MV-4-11 (cell line): Measurements from ENCODE around the gene TMPRSS11D.

ENCODE experiments used
- DNase-seq: peaks from one replicate; lab custom pipeline; 2025; lab: John Stamatoyannopoulos, UW

TMPRSS11D gene

DNA sequence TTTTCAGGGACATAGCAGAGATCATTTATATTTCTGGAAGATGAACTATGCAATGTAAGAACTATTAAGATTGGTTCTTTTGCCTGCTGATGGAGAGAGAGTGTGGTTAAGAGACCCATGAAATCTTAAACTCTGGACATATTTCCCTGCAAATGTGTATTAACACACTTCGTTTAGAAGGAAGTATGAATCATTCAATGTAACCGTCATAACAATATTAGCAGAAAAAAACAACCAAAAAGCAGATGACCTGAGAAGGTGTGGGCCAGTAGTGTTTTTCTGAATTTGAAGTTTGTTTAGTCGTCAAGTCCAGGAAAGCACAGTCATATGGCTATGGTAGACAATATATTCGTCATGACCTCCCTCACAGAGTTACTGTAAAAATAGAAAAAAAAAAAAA lies 2.5 kb upstream of the TMPRSS11D start:
- DNase-seq, result peak; percentile 37

DNA sequence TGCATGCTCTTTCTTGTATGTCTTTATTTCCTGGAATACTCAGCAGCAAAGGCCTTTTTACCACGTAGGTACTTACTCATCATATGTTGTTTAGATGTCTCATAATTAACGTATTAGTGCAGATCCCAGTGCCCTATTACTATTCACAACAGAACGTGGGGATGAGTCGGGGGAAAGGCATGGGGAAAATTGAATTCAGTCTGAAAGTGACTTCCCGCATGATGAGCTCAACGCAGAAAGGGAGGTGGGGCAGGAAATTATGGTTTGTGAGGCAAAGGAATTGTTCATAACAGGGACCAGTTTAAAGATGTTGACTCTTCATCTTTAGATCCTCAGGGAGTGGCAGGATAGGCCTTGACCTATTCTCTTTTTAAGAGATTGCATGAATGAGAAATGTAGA lies 2.0 kb upstream of the TMPRSS11D start:
- DNase-seq, result no peak

DNA sequence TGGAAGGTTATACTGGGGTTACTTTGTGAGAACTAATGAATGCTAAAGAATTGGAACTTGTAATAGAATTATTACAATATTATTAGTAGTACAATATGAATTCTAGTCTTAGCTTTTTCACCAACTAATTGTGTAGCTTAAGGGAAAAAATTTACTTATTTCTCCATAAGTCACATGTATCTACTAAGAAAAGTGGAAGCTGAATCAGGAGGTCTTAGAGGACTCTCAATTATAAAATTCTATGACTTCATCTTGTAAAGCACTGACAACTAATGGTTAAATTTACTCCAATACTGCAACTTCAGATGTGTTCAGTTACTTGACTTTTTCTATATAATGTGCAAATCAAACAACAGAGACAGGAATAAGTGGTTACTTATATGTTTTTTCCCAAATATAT lies 899 bp upstream of the TMPRSS11D start:
- no peak for DNase-seq

DNA sequence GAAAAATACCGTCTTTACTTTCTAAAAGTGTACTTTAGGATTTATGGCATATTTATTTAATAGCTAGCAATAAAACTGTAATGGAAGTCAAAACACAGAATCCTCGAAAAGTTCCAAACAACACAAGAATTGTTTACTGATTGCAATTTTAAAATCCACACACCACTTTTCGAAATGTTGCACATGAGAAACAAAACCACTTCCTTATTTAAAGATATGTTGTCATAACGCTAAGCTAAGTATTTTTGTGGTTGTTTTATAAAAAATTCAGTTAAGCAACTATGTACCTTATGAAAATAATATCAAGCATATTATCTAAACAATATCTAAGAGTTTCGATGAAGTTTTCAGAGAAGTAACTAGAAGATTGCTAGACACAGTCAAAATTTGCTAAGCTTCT lies 344 bp downstream of the TMPRSS11D start:
- DNase-seq, result peak; percentile 81

DNA sequence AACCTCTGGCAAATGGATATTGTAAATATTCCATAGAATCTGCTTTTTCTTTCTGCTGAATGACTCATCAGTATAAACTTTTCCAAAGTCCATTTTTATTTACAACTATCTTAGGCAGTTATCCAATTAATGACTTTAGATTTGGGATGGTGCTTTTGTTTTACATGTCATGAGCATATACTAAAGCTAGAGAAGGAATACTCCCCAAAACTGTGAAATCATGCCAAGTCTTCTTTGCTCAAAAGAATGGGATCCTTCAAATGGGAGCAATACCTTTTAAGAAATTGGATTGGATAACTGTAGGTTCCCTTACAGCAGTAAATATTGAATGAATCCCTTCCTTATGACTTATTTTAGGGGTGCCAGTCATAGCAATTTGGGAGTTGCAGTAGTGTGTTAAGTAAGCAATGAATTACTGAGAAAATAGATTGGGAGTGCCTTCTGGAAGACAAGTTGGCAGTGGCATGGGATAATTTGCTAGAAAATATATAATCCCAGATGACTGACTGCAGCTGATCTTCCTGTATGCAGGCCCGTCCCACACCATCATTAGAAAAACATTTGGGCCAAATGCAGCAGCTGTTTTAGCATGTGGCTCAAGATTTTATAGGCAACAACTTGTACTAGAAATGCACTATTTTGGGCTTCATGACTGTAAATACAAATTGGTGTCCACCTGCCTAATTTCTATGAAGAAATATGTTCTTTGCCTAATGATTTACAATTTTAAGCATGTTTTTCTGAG lies 2.8 kb downstream of the TMPRSS11D start:
- no peak for DNase-seq

DNA sequence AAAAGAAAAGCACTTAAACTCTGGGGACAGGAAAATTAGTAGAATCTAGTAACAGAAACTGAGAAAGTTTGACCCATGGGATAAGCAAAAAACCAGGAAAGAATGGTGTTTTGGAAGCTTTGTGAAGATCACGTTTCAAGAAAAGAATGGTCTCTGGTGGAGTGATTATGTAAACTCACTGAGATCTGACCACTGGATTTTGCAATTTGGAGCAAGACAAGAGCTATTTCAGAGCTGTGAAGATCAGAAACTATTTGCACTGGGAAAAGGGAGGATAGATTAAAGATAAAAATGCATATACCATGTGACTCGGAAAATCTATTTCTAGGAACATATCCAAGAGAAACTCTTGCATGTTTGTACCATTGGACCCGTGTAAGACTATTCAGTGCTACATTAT lies 4.3 kb downstream of the TMPRSS11D start:
- peak; percentile 60 for DNase-seq

DNA sequence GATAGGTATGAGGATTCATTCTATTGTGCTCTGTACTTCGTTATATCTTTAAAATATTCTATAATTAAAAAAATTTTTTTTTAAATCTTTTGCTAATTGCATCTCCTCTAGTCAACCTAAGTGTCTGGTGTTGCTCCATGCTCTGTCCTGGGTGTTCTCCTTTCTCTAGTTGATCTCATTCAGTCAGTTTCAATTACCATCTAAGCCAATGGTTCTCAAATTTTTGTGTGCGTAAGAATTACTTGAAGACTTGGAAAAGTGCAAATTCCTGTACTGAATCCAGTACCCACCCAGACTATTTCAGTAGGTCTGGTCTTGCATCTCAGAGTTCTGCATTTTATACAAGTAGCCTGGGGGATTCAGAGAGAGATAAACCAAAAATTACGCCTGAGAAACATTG lies 6.7 kb downstream of the TMPRSS11D start:
- no peak for DNase-seq

DNA sequence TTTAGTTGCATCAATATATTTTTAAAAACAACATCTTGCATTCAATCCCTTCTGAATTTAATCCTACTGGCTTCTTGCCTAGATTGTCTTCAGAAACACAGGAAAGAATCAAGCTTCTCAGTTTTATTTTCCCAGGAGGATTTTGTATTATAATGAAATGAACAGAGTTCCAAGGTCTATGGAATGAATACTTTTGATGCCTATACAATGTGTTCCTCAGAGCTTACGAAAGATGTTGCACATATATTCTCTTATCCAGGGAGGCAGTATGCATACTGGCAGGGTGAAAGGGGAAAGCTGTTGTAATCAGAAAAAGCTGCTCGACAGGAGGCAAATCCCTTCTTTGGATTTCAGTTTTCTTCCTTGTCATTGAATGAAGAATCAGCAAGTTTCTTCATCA lies 8.8 kb downstream of the TMPRSS11D start:
- DNase-seq, result no peak

DNA sequence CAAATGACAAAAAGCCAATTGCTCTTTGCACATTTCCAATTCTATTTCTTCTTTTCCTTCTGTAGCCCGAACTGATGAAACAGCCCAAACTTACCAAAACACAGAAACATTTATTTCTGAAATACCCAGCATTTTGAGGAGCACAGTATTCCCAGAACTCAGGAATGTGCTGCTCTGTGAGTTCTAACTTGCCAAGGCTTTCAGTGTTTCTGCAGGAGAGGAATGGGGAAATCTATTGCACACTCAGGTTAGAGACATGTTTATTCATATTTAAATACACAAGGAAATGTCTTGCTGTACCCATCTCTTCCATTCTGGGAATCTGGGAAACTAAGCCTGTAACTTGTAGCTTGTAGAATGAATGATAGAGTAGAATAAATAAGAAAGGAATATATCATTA lies 10.7 kb downstream of the TMPRSS11D start:
- no peak for DNase-seq

DNA sequence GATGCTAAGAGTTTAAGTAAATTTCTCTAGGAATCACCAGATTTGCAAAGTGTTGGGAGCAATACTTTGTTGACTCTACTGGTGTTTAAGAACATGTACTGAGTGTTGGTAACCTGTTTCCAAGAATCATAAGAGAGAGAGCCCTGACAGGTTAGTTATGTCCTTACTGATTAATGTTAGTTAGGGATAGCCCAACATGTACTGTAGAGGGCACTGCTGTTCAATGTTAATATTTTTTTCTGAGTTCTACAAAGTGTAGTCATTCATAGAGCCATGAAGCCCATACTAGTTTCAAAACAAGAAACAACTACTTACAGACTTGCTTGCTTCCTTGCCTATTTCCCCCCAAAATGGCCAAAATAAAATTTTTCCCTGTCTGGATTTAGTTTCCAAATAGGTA lies 11.9 kb downstream of the TMPRSS11D start:
- peak; percentile 36 for DNase-seq

DNA sequence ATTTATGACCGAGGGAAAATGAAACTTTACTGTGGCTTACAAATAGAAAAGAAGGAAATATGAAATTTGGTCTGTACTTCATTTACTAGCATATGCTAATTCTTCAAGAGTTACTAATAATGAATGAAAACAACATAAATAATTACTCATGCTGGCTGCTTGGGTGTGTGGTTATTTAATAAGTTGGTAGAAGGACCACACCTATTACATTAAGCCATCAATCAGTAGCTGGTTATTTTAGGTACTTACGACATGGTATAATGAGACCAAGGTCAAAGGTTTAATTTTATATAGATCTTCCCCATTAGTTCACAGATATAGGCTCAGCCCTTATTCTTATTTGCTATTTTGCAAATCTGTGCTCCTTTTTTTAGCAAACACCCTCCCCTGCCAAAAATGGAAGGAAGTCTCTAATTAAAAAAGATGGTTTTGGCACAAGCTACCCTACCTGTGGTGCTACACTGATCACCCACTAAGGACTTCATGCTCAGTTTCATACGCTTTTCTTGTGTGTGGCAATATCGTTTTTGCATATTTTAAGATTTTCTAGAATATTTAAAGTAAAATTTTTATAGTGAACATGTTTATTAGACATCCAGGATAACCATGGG lies 14.1 kb downstream of the TMPRSS11D start:
- no peak for DNase-seq

DNA sequence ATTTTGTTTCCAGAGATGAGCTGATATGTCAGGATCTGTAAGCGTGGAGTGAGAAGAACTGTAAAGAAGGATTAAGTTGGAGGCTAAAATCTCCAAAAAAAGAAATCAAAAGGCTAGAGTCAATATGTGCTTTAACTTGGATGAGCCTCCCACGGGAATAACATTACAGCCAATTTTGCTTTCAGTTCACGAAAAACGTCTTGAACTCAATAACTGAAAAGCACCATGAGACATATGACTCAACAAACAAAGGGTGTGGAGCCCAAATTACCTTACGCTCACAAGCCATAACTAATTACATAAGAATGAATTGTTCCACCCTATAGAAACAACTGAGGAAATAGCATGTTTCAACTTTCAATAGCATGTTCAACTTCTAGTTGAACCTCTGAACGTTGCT lies 22.3 kb downstream of the TMPRSS11D start:
- DNase-seq, result no peak

DNA sequence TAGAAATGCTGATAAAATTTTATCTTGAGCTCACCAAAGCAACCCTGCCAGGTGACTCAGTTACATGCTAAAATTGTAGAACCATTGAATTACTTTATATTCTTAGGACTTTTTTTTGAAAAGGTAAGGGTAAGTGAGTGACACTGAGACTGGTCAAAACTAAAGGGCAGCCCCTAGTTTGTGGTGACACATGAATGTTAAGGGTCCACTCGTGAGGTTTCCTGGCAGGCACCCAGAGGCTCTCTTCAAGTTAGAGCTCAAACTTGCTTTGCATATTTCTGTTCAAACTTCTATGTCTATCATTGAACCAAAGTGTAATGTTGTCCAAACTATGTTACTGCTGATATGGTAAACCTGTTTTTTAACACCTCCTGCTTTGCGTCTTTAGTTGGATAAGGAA lies 30.5 kb downstream of the TMPRSS11D start:
- no peak for DNase-seq

DNA sequence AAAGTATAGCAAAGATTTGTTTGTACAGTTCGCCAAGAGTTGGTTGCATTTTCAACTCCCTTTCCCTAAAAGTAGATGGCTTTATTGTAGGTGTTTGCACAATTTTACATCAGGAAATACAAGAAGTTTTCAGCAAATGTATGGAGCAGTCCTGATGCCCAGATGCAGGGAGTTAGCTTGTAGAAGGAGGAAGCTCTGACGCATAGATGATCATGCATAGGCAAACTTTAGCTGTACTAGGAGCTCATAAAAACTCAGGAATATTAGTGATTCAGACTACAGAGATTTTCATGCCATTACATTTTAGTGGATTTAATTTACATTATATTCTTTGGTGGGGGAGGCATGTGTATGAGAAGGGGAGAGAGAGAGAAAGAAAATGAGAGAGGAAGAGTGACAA lies 62.9 kb downstream of the TMPRSS11D start:
- no peak for DNase-seq

DNA sequence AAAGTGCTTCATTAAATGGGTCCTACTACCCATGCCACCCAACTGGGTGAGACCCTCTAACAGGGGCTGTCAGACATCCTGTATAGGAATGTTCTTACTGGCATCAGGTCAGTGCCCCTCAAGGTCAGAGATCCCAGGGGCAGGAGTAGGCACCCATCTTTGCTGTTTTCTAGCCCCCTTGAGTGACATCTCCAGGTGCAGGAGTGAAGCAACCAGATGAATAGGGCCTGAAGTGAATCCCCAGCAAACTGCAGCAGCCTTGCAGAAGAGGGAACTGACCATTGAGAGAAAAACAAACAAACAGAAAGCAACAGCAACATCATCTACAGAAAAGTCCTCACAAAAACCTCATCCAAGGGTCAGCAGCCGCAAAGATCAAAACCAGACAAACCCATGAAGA lies 73.8 kb downstream of the TMPRSS11D start:
- no peak for DNase-seq

DNA sequence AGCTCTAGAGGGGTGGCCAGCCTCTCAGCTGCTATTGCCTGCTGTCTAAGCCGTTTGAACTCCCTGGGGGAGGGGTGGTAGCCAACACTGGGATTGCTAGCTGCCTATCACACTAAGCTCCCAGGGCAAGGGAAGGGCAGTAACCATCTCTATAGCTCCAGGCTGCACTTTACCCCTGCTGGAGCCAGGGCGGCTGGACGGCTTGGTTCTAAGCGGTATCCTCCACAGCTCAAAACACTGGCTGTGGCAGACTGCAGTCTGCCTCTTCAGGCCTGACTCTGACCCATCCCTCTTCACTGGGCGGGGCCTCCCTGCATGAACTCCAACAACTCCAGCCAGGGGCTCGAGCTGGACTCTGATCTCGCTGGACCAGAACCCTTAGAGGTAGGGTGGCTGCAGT lies 74.3 kb downstream of the TMPRSS11D start:
- no peak for DNase-seq

DNA sequence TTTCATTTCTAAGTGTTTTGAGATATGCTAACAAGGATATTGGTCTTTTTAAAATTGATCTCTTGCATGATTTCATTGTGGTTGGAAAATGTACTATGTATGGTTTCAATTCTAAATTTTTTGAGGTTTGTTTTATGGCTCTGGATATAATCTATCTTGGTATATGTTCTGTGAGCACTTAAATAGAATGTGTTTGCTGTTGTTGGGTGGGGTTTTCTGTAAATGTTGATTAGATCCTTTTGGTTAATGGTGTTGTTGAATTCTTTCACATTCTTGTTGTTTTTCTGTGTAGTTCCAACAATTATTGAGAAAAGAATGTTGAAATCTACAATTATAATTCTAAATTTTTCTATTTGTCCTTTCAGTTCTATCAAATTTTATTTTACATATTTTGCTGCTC lies 87.0 kb downstream of the TMPRSS11D start:
- no peak for DNase-seq

DNA sequence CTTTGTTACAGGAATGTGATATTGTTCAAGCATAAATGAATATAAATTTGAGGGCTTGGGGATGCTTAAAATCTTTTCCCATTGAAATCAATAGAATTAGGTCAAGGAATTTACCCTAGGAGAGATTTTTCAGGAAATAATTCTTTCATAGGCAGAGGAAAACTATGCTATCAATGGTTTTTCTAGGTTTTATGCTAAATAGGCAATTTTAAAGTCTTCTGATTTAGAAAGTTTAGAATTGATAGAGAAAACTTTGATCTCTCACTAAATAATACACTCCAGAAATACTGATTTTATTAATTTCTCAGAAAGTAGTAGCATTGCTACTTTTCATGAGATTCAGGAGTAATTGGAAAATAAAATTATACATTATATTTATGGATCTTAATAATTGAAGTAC lies 93.1 kb downstream of the TMPRSS11D start:
- no peak for DNase-seq

DNA sequence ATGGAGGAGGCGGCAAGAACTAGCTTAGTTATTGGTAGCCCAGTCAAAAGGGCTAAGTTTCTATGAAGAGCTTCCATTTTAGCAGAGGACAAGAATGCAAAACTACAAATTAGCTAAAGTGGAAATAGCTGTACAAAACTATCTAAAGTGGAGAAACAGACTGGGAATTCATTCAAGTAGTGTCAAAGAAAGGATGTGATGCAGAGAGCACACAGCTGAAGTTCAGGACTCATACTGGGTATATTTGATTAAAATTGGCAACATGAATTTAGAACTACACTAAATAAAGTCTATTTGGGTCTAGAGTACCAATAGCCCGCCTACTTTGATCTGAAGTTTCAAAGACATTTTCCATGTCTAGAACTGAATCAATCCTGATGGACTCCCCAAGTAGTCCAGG lies 96.5 kb downstream of the TMPRSS11D start:
- DNase-seq, result no peak

DNA sequence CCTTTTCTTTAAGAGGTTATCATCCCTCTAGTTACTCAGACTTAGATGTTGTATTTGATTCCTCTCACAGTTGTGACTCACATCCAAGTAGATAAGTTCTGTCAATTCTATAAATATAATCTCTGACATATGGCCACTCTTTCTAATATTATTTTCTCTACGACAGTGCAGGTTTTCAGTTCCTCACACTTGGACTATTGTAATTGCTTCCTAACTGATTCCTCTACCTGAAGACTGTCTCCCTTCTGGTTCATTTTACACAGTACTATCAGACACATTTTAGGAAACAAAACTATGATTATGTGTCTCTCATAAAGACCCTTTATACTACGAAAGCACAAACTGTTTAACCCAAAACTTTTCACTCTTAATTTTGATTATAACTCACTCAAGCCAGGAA lies 98.3 kb downstream of the TMPRSS11D start:
- no peak for DNase-seq

DNA sequence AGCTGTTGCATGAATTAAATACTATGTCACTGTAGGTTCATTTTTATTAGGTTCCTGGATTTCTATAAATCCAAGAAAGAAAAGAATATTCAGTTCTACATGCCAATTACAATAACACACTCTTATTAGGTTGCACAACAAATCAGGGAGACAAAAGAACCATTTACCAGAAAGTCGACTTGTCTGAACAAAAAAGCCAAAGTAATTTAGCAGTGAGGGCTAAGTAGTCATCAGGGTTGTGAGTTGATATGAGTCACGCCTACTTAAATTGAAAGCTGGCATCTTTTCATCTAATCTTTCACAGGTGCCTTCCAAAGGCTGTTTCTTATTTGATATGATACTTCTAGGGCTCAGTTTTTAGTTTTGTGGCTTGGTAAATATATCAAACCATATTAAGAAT lies 104.2 kb downstream of the TMPRSS11D start:
- no peak for DNase-seq

DNA sequence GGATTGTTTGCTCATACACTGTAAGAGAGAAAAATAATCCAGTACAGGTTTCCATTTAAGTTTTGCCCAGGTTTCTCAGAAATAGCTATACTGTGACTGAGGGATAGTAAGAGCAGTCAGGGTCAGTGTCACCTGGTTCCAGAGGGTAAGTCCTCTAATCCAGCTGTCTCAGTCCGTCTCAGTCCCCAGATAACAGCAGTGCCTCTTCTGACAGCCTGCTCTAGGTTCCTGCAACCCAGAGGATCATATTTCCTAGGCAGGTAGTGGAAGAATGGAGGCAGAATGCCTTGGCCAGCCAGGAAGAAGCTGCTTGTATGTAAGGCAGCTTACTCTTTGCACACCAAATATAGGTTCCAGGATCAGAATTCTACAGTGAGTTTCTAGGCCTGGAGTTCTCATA lies 107.1 kb downstream of the TMPRSS11D start:
- DNase-seq, result no peak
